ENCODE measurements around the gene ZNF362.

Gene ZNF362

DNA sequence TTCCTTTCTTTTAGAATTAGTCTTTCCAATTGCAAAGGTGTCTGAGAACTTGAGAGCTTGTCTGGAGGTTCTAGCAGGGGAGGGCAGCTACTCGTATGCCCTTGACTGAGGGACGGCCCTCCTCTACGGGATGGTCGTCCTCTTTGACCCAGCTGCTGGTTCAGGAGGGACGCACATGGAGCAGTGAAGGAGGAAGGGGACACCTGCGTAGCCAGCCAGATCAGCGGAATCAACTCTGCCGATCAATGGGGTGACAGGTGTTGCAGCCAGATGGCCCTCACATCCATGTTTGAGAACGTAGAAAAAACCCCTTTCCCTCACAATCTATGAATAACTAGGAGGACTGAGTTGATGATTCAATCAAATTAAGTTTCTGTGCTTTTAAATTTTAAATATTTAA, 80.3 kb downstream of the ZNF362 start:
- TF ChIP-seq, protein P1, sequence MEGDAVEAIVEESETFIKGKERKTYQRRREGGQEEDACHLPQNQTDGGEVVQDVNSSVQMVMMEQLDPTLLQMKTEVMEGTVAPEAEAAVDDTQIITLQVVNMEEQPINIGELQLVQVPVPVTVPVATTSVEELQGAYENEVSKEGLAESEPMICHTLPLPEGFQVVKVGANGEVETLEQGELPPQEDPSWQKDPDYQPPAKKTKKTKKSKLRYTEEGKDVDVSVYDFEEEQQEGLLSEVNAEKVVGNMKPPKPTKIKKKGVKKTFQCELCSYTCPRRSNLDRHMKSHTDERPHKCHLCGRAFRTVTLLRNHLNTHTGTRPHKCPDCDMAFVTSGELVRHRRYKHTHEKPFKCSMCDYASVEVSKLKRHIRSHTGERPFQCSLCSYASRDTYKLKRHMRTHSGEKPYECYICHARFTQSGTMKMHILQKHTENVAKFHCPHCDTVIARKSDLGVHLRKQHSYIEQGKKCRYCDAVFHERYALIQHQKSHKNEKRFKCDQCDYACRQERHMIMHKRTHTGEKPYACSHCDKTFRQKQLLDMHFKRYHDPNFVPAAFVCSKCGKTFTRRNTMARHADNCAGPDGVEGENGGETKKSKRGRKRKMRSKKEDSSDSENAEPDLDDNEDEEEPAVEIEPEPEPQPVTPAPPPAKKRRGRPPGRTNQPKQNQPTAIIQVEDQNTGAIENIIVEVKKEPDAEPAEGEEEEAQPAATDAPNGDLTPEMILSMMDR (IDR thresholded peaks at IDR 0.05): no peak

DNA sequence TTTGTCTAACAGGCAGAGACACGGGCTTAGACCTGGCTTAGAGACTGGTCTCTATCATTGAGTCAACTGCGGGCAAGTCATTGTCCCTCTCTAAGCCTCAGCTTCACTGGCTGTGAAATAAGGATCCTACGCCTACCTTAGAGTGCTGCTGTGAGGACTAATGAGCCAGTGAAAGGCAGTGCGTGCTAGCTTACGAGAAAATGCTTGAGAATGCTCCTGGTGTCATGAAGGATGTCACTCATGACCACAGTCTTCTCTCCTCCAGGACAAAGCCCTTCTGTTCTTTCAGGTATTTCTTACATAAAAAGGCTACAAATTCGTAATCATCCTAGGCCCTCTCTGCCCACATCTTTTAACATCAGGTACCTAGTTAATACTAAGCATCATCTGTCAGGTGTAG, 81.1 kb downstream of the ZNF362 start:
- TF ChIP-seq, protein P1 (IDR thresholded peaks at IDR 0.05): no peak

DNA sequence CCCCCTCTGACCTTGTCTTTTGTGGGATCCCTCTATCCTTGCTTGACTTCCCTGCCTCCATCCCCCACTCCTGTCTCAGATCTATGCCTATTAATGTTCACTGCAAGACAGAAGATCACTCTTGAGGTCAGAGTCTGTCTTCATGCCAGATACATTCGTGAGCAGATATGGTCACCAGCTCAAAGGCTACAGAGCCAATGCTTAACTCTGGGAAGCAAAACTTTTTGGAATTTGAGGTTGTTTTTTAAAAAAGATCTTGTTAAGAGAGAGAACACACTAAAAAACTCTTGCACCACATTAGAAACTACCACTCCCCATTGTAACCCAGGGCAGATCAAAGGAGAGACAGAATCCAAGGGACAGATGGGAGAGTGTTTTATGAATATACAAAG, 81.8 kb downstream of the ZNF362 start:
- TF ChIP-seq, protein P1 (IDR thresholded peaks at IDR 0.05): no peak

DNA sequence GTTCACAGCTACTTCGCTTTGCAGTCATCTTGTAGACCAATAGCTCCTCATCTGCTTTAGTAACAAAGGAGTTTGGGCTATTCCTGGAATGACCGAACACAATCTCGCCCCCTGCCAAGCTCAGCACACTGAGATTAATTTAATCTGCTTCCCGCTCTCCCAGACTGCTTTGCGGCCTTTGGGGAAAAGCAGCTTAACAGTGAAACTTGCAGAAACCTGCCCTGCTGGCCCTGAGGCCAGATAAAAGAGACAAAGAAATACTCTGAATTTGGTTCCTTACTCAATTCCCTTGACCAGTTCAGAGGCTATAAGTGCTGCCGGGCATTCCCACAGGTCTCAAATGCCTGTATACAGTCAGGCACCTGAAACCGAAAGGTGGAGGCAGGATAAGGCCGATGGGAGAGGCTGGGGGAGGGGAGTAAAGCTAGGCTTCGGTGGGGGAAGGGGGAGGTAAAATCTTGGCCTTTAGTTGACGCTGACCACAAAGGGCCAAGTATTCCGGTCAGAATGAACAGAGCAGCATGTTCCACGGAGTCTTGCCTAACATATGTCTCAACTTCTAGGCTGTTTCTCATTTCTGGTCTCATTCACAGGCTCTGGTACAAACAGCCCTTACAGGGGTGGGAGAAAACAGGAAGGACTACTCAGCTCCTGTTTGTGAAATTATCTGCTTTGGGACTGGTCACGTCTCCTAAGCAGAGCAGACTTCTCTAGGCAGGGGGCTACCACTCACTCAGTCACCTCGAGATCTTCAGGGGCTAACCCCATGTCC, 82.3 kb downstream of the ZNF362 start:
- TF ChIP-seq, protein P1 (IDR thresholded peaks at IDR 0.05): no peak

DNA sequence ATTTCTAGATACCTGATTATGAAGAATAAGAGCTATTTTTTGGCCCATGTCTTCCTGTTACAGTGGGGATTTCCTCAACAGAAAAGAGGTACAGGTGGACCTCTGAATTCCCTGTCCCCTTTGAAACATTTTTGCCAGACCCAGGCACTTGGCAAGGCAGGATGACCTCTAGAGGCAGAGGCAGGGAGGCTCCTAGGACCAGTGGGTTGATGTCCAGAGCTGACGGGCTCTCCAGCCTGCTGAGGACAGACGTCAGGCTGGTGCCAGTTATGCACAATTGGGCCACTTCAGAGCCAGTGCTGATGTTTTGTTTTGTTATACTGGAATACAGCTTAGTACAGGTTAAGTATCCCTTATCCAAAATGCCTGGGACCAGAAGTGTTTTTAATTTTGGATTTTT, 83.1 kb downstream of the ZNF362 start:
- TF ChIP-seq, protein P1 (IDR thresholded peaks at IDR 0.05): no peak

DNA sequence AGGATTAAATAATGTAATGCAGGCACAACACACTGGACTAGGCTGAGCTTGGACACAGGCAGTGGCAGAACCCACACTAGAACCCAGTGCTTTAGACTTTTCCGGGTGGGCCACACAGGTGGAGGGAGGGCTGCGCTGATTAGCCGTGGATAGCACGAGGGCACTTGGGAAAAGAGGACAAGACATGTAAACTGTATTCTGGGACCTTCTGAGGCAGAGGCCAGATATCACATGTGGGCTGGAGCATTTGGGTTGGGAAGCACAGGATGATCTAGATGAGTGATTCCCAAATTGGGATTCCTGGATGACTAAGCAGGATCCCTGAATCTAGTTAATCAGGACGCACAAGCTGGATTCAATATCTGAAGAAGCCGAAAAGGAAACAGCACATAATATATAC, 84.9 kb downstream of the ZNF362 start:
- TF ChIP-seq, protein P1 (IDR thresholded peaks at IDR 0.05): no peak

DNA sequence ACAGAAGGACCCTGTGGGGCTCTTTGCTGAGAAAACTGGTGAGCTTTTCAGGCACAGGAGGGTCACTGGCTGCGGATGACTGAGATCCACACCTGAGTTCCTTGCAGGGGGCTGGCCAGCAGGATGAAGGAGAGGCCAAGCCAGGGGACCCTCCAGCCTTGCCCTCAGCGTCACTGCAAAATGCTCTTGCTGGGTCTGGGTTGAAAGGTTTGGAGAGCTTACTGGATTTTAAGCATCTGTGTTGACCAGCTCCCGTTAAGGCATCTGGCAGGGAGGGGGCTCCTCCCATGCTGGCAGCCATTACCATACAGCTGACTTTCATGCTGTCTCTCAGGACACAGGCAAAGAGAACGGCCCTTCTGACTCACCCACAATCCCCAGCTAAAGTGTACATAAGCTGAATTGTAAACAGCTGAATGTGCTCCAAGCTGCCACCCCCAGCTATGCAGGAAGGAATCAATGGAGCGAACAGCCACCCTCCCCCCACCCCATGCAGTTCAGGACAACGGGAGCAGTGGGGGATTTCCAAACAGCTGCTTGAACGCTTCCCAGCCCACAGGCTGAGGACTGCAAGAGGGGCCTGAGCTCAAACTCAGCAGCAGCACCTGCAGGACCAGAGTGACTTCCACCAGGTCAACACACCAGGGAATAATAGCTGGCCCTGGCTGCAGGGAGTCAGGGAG, 85.9 kb downstream of the ZNF362 start:
- TF ChIP-seq, protein P1 (IDR thresholded peaks at IDR 0.05): no peak
